NB4 (cell line): ENCODE data around the gene PIK3IP1.
"Not testable (repeated sequence)": the region's sequence is repeated elsewhere in the genome, so short reads cannot be mapped to it uniquely, and the experiment has no call there.

Experiments used
- CTCF ChIP-seq: IDR thresholded peaks from one replicate; pipeline ENCODE4 v1.5.1; 2012; ENCODE audit warnings: low read depth, low read length
- MAX ChIP-seq: IDR thresholded peaks from 2 replicates; pipeline ENCODE4 v1.6.1; 2011; ENCODE audit warnings: low read depth, low read length
- POLR2A ChIP-seq: IDR thresholded peaks from 2 replicates; pipeline ENCODE4 v1.6.1; 2011; ENCODE audit warnings: mild to moderate bottlenecking; ENCODE audit not compliant: insufficient read length; ENCODE audit errors: extremely low read depth

DNA sequence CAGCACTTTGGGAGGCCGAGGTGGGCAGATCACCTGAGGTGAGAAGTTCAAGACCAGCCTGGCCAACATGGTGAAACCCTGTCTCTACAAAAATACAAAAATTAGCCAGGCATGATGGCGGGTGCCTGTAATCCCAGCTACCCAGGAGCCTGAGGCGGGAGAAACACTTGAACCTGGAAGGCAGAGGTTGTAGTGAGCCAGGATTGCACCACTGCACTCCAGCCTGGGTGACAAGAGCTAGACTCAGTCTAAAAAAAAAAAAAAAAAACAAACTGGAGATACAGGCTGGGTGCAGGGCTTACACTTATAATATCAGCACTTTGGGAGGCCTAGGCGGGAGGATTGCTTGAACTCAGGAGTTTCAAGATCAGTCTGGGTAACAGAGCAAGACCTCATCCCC lies 56.2 kb downstream of the PIK3IP1 start:
- not testable (repeated sequence) for TF ChIP-seq POLR2A, CTCF, MAX
